Spleen (tissue), 7 donors: ENCODE measurements around the gene FGGY.

ENCODE experiments used
- CTCF ChIP-seq, 11 experiments: fragments of 200-600 bp in 7 of 11; fragments of 450-650 bp in 4 of 11; sonication (generic) in 4 of 11; IDR thresholded peaks in 8 of 11; conservative IDR thresholded peaks in 3 of 11; 1 replicate in 7 of 11; 2 replicates in 4 of 11; pipeline versions ENCODE4 v1.4.0 to v1.8.0; 2016 to 2021; ENCODE audit warnings: antibody characterized with exemption in 11 of 11, inconsistent platforms in 4 of 11, mild to moderate bottlenecking in 1 of 11
- POLR2A ChIP-seq, 3 donors: fragments of 450-650 bp; IDR thresholded peaks; one replicate each; pipeline ENCODE4 v1.5.1; 2017; ENCODE audit warnings: antibody characterized with exemption in 3 of 3, mild to moderate bottlenecking in 1 of 3
- donor health status: DM: no; HTN: no; CAD: no; lungs with moderate emphysema.
- donor health status: DM: no; HTN: no; CAD: no.
- donor health status: DM: no; HTN: no; CAD: no.

- TF ChIP-seq POLR2A (IDR thresholded peaks at IDR 0.05) (no peak), CTCF (IDR thresholded peaks at IDR 0.05 in 8 of 11, conservative IDR thresholded peaks at IDR 0.05 in 3 of 11) (no peak)
Measured at GRCh38 chr1:59366346-59366745, 69.5 kb downstream of the FGGY start.
